ENCODE data around the gene SRSF2.
A peak's percentile ranks its signal among the peaks of the same experiment; 100 is the strongest.

Gene SRSF2

GRCh38 chr17:76775021-76775600 lies 38.0 kb upstream of the SRSF2 start:
- Histone ChIP-seq H3K27me3 (ENCODE audit: insufficient read depth, poor library complexity, severe bottlenecking) (no peaks in the 10 kb centered on the region), H3K4me3 (ENCODE audit: severe bottlenecking) (no peak overlapping the region), H3K27ac (ENCODE audit: poor library complexity, severe bottlenecking) (no peak overlapping the region), H3K4me1 (ENCODE audit: insufficient read depth, poor library complexity, severe bottlenecking) (peaks cover 9% of the 10 kb centered on the region), H3K36me3 (ENCODE audit: low read depth) (peaks cover 42% of the 10 kb centered on the region), H3K9me3 (ENCODE audit: severe bottlenecking) (no peaks in the 10 kb centered on the region)
- ATAC-seq (ENCODE audit: low read depth) (no peak), DNase-seq (ENCODE audit: low spot score) (no peak)
- TF ChIP-seq CTCF (IDR thresholded peaks at IDR 0.05; ENCODE audit: poor library complexity, severe bottlenecking): no peak

DNA sequence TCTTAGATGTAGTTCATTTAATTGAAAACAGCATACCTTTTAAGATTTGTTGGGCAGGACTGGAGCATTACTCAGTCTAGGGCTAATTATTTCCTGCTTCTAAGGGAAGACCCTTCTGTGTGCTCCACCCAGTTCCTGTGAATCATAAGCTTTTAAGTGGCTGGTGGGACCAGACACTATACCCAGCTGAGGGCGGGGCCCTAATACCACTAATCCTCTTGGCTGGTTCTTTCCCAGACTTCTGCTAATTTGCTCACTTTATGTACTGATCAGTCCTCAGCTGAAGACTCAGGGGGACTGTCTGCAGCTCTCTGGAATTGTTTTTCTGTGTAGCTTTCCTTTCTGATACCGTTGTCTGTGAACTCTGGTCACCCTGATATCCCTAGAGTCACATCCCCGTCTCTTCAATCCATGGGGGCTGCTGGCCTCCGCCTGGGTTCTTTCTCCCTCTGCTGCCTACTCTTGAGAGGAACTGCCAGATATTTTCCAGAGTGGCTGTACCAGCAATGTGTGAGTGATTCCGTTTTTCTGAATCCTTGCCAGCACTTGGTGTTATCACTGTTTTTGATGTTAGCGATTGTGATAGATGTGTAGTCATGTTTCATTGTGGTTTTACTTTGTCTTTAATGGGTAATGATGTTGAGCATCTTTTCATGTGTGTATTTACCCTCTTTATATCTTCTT lies 35.9 kb upstream of the SRSF2 start:
- peak; percentile 100 for ATAC-seq (ENCODE audit: low read depth)
- H3K27ac ChIP-seq (ENCODE audit: poor library complexity, severe bottlenecking): peak overlapping the region; percentile 70
- peaks cover 9% of the 10 kb centered on the region for H3K4me1 ChIP-seq (ENCODE audit: insufficient read depth, poor library complexity, severe bottlenecking)
- DNase-seq (ENCODE audit: low spot score): peak; percentile 71
- H3K36me3 ChIP-seq (ENCODE audit: low read depth): peaks cover 43% of the 10 kb centered on the region
- no peaks in the 10 kb centered on the region for H3K9me3 ChIP-seq (ENCODE audit: severe bottlenecking)
- H3K4me3 ChIP-seq (ENCODE audit: severe bottlenecking): no peak overlapping the region
- TF ChIP-seq CTCF (IDR thresholded peaks at IDR 0.05; ENCODE audit: poor library complexity, severe bottlenecking): no peak
- H3K27me3 ChIP-seq (ENCODE audit: insufficient read depth, poor library complexity, severe bottlenecking): no peaks in the 10 kb centered on the region

DNA sequence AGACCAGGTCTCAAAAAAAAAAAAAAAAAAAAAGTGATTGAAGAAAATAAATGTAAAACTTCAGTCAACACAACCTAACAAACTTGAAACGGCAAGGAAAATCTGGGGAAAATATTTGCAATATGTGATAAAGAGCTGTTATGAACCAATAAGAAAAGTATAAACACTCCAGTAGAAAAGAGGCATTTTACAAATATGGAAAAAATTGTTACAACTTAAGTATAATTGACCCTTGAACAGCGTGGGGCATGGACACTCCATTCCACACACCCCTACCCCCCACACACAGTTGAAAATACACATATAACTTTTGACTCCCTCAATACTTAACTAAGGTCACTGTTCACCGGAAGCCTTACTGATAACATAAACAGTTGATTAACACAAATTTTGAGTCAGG lies 21.4 kb upstream of the SRSF2 start:
- Histone ChIP-seq H3K4me3 (ENCODE audit: severe bottlenecking) (no peak overlapping the region), H3K36me3 (ENCODE audit: low read depth) (peaks cover 26% of the 10 kb centered on the region), H3K4me1 (ENCODE audit: insufficient read depth, poor library complexity, severe bottlenecking) (no peaks in the 10 kb centered on the region), H3K9me3 (ENCODE audit: severe bottlenecking) (no peaks in the 10 kb centered on the region), H3K27ac (ENCODE audit: poor library complexity, severe bottlenecking) (no peak overlapping the region), H3K27me3 (ENCODE audit: insufficient read depth, poor library complexity, severe bottlenecking) (no peaks in the 10 kb centered on the region)
- DNase-seq (ENCODE audit: low spot score): no peak
- no peak for TF ChIP-seq CTCF (IDR thresholded peaks at IDR 0.05; ENCODE audit: poor library complexity, severe bottlenecking)
- no peak for ATAC-seq (ENCODE audit: low read depth)

GRCh38 chr17:76757256-76757655 lies 20.1 kb upstream of the SRSF2 start:
- Histone ChIP-seq H3K4me3 (ENCODE audit: severe bottlenecking) (no peak overlapping the region), H3K9me3 (ENCODE audit: severe bottlenecking) (no peaks in the 10 kb centered on the region), H3K4me1 (ENCODE audit: insufficient read depth, poor library complexity, severe bottlenecking) (peaks cover 4% of the 10 kb centered on the region), H3K27me3 (ENCODE audit: insufficient read depth, poor library complexity, severe bottlenecking) (no peaks in the 10 kb centered on the region), H3K36me3 (ENCODE audit: low read depth) (peaks cover 26% of the 10 kb centered on the region), H3K27ac (ENCODE audit: poor library complexity, severe bottlenecking) (no peak overlapping the region)
- DNase-seq (ENCODE audit: low spot score) (no peak), ATAC-seq (ENCODE audit: low read depth) (no peak; the same call in 2 of the 3 replicates)
- no peak for TF ChIP-seq CTCF (IDR thresholded peaks at IDR 0.05; ENCODE audit: poor library complexity, severe bottlenecking)

- no peaks in the 10 kb centered on the region for H3K9me3 ChIP-seq (ENCODE audit: severe bottlenecking)
- peaks cover 4% of the 10 kb centered on the region for H3K4me1 ChIP-seq (ENCODE audit: insufficient read depth, poor library complexity, severe bottlenecking)
- no peak overlapping the region for H3K4me3 ChIP-seq (ENCODE audit: severe bottlenecking)
- H3K27me3 ChIP-seq (ENCODE audit: insufficient read depth, poor library complexity, severe bottlenecking): no peaks in the 10 kb centered on the region
- no peak for TF ChIP-seq CTCF (IDR thresholded peaks at IDR 0.05; ENCODE audit: poor library complexity, severe bottlenecking)
- H3K27ac ChIP-seq (ENCODE audit: poor library complexity, severe bottlenecking): no peak overlapping the region
- peaks cover 26% of the 10 kb centered on the region for H3K36me3 ChIP-seq (ENCODE audit: low read depth)
- ATAC-seq (ENCODE audit: low read depth) (no peak), DNase-seq (ENCODE audit: low spot score) (no peak)
These were observed 18.2 kb upstream of the SRSF2 start for GRCh38 chr17:76755285-76755684.
